ENCODE data around the gene USP9X.

Gene USP9X

GRCh38 chrX:41085878-41086626 is 807 bp downstream of the USP9X start:
- peak overlapping the region; percentile 93 for H3K4me3 ChIP-seq (ENCODE audit: insufficient read length, low read depth)
- DNase-seq (ENCODE audit: low read depth, low spot score): no peak
- peaks cover 10% of the 10 kb centered on the region for H3K36me3 ChIP-seq (ENCODE audit: insufficient read depth, insufficient read length, low read length)
- TF ChIP-seq YY1 (IDR thresholded peaks at IDR 0.05; ENCODE audit: insufficient read depth, insufficient read length): no peak
- no peak for TF ChIP-seq SUZ12 (IDR thresholded peaks at IDR 0.05; ENCODE audit: extremely low read depth, insufficient read depth, insufficient read length)
- no peak for TF ChIP-seq ZNF274 (IDR thresholded peaks at IDR 0.05; ENCODE audit: low read depth, low read length)
- H3K9ac ChIP-seq (ENCODE audit: insufficient read length, low read depth): peak overlapping the region; percentile 97
- no peaks in the 10 kb centered on the region for H3K9me3 ChIP-seq (ENCODE audit: insufficient read depth, low read length)
- H3K27me3 ChIP-seq (ENCODE audit: insufficient read depth, insufficient read length): no peaks in the 10 kb centered on the region
- H3K4me1 ChIP-seq (ENCODE audit: insufficient read depth, insufficient read length): no peaks in the 10 kb centered on the region

GRCh38 chrX:41086627-41086932 is 1.3 kb downstream of the USP9X start:
- peak overlapping the region; percentile 97 for H3K9ac ChIP-seq (ENCODE audit: insufficient read length, low read depth)
- H3K9me3 ChIP-seq (ENCODE audit: insufficient read depth, low read length): no peaks in the 10 kb centered on the region
- TF ChIP-seq SUZ12 (IDR thresholded peaks at IDR 0.05; ENCODE audit: extremely low read depth, insufficient read depth, insufficient read length) (no peak), ZNF274 (IDR thresholded peaks at IDR 0.05; ENCODE audit: low read depth, low read length) (no peak), YY1 (IDR thresholded peaks at IDR 0.05; ENCODE audit: insufficient read depth, insufficient read length) (no peak)
- H3K4me1 ChIP-seq (ENCODE audit: insufficient read depth, insufficient read length): no peaks in the 10 kb centered on the region
- no peaks in the 10 kb centered on the region for H3K27me3 ChIP-seq (ENCODE audit: insufficient read depth, insufficient read length)
- peaks cover 12% of the 10 kb centered on the region for H3K36me3 ChIP-seq (ENCODE audit: insufficient read depth, insufficient read length, low read length)
- DNase-seq (ENCODE audit: low read depth, low spot score): no peak
- H3K4me3 ChIP-seq (ENCODE audit: insufficient read length, low read depth): peak overlapping the region; percentile 93

- no peak for DNase-seq (ENCODE audit: low read depth, low spot score)
- peaks cover 3% of the 10 kb centered on the region for H3K4me1 ChIP-seq (ENCODE audit: insufficient read depth, insufficient read length)
- peak overlapping the region; percentile 93 for H3K4me3 ChIP-seq (ENCODE audit: insufficient read length, low read depth)
- peaks cover 12% of the 10 kb centered on the region for H3K36me3 ChIP-seq (ENCODE audit: insufficient read depth, insufficient read length, low read length)
- TF ChIP-seq SUZ12 (IDR thresholded peaks at IDR 0.05; ENCODE audit: extremely low read depth, insufficient read depth, insufficient read length) (no peak), YY1 (IDR thresholded peaks at IDR 0.05; ENCODE audit: insufficient read depth, insufficient read length) (no peak), ZNF274 (IDR thresholded peaks at IDR 0.05; ENCODE audit: low read depth, low read length) (no peak)
- no peaks in the 10 kb centered on the region for H3K27me3 ChIP-seq (ENCODE audit: insufficient read depth, insufficient read length)
- H3K9ac ChIP-seq (ENCODE audit: insufficient read length, low read depth): peak overlapping the region; percentile 97
- no peaks in the 10 kb centered on the region for H3K9me3 ChIP-seq (ENCODE audit: insufficient read depth, low read length)
Observed at GRCh38 chrX:41087201-41087600, 2.0 kb downstream of the USP9X start.

- TF ChIP-seq SUZ12 (IDR thresholded peaks at IDR 0.05; ENCODE audit: extremely low read depth, insufficient read depth, insufficient read length): no peak
- no peak for TF ChIP-seq YY1 (IDR thresholded peaks at IDR 0.05; ENCODE audit: insufficient read depth, insufficient read length)
- TF ChIP-seq ZNF274 (IDR thresholded peaks at IDR 0.05; ENCODE audit: low read depth, low read length): no peak
- Histone ChIP-seq H3K36me3 (ENCODE audit: insufficient read depth, insufficient read length, low read length) (peaks cover 12% of the 10 kb centered on the region), H3K9ac (ENCODE audit: insufficient read length, low read depth) (no peak overlapping the region), H3K27me3 (ENCODE audit: insufficient read depth, insufficient read length) (no peaks in the 10 kb centered on the region), H3K9me3 (ENCODE audit: insufficient read depth, low read length) (no peaks in the 10 kb centered on the region), H3K4me1 (ENCODE audit: insufficient read depth, insufficient read length) (peaks cover 4% of the 10 kb centered on the region), H3K4me3 (ENCODE audit: insufficient read length, low read depth) (no peak overlapping the region)
- no peak for DNase-seq (ENCODE audit: low read depth, low spot score)
Observed at GRCh38 chrX:41090568-41091238, 5.5 kb downstream of the USP9X start.

GRCh38 chrX:41092776-41093175 is 7.5 kb downstream of the USP9X start:
- H3K9ac ChIP-seq (ENCODE audit: insufficient read length, low read depth): no peak overlapping the region
- H3K27me3 ChIP-seq (ENCODE audit: insufficient read depth, insufficient read length): no peaks in the 10 kb centered on the region
- no peak for TF ChIP-seq ZNF274 (IDR thresholded peaks at IDR 0.05; ENCODE audit: low read depth, low read length)
- TF ChIP-seq SUZ12 (IDR thresholded peaks at IDR 0.05; ENCODE audit: extremely low read depth, insufficient read depth, insufficient read length): no peak
- TF ChIP-seq YY1 (IDR thresholded peaks at IDR 0.05; ENCODE audit: insufficient read depth, insufficient read length): no peak
- no peak for DNase-seq (ENCODE audit: low read depth, low spot score)
- H3K36me3 ChIP-seq (ENCODE audit: insufficient read depth, insufficient read length, low read length): peaks cover 14% of the 10 kb centered on the region
- H3K9me3 ChIP-seq (ENCODE audit: insufficient read depth, low read length): no peaks in the 10 kb centered on the region
- no peak overlapping the region for H3K4me3 ChIP-seq (ENCODE audit: insufficient read length, low read depth)
- H3K4me1 ChIP-seq (ENCODE audit: insufficient read depth, insufficient read length): peaks cover 4% of the 10 kb centered on the region

GRCh38 chrX:41095174-41095573 is 9.9 kb downstream of the USP9X start:
- no peak for DNase-seq (ENCODE audit: low read depth, low spot score)
- Histone ChIP-seq H3K4me1 (ENCODE audit: insufficient read depth, insufficient read length) (peaks cover 4% of the 10 kb centered on the region), H3K27me3 (ENCODE audit: insufficient read depth, insufficient read length) (no peaks in the 10 kb centered on the region), H3K4me3 (ENCODE audit: insufficient read length, low read depth) (no peak overlapping the region), H3K9me3 (ENCODE audit: insufficient read depth, low read length) (no peaks in the 10 kb centered on the region), H3K36me3 (ENCODE audit: insufficient read depth, insufficient read length, low read length) (peaks cover 5% of the 10 kb centered on the region), H3K9ac (ENCODE audit: insufficient read length, low read depth) (no peak overlapping the region)
- no peak for TF ChIP-seq ZNF274 (IDR thresholded peaks at IDR 0.05; ENCODE audit: low read depth, low read length)
- no peak for TF ChIP-seq SUZ12 (IDR thresholded peaks at IDR 0.05; ENCODE audit: extremely low read depth, insufficient read depth, insufficient read length)
- no peak for TF ChIP-seq YY1 (IDR thresholded peaks at IDR 0.05; ENCODE audit: insufficient read depth, insufficient read length)

- no peaks in the 10 kb centered on the region for H3K27me3 ChIP-seq (ENCODE audit: insufficient read depth, insufficient read length)
- no peak overlapping the region for H3K4me3 ChIP-seq (ENCODE audit: insufficient read length, low read depth)
- TF ChIP-seq YY1 (IDR thresholded peaks at IDR 0.05; ENCODE audit: insufficient read depth, insufficient read length): no peak
- no peak for TF ChIP-seq ZNF274 (IDR thresholded peaks at IDR 0.05; ENCODE audit: low read depth, low read length)
- no peak for TF ChIP-seq SUZ12 (IDR thresholded peaks at IDR 0.05; ENCODE audit: extremely low read depth, insufficient read depth, insufficient read length)
- H3K9ac ChIP-seq (ENCODE audit: insufficient read length, low read depth): no peak overlapping the region
- H3K9me3 ChIP-seq (ENCODE audit: insufficient read depth, low read length): no peaks in the 10 kb centered on the region
- H3K4me1 ChIP-seq (ENCODE audit: insufficient read depth, insufficient read length): peaks cover 4% of the 10 kb centered on the region
- peaks cover 5% of the 10 kb centered on the region for H3K36me3 ChIP-seq (ENCODE audit: insufficient read depth, insufficient read length, low read length)
- no peak for DNase-seq (ENCODE audit: low read depth, low spot score)
Observed at GRCh38 chrX:41095908-41096307, 10.7 kb downstream of the USP9X start.
